Calu3 (cell line): ENCODE data around the gene DLX3. TPM values are rescaled to one million over a fixed set of nuclear protein-coding genes. Genes with fewer than 3 reads are reported as not detected.
"Not testable (repeated sequence)": the region's sequence is repeated elsewhere in the genome, so short reads cannot be mapped to it uniquely, and the experiment has no call there.

Source experiments
- Bru-seq: library from RNA; stranded (reverse); fragments of 400-500 nt; gene quantifications from one replicate; lab custom pipeline; 2021; lab: Mats Ljungman, UMichigan
- BruChase-seq, 2 experiments: library from RNA; stranded (reverse); fragments of 400-500 nt; gene quantifications; one replicate each; lab custom pipeline; 2021; lab: Mats Ljungman, UMichigan
- BruUV-seq: library from RNA; stranded (reverse); fragments of 400-500 nt; replicated peaks from 2 replicates; lab custom pipeline; 2021; lab: Mats Ljungman, UMichigan
- CTCF ChIA-PET: fragments of 300-600 bp; sonication (Branson Sonifier 250); formaldehyde crosslinking; loops from one replicate; lab custom pipeline; 2022; ENCODE audit warnings: antibody characterized with exemption; lab: Charles Lee
- DNase-seq: peaks from one replicate; pipeline ENCODE4 v3.0.0; 2022
- H3K27ac Mint-ChIP-seq: one replicate; pipeline ENCODE4 v1.8.0; 2022; ENCODE audit warnings: mixed read lengths; ENCODE audit not compliant: unreplicated experiment
- H3K27me3 Mint-ChIP-seq: one replicate; pipeline ENCODE4 v1.8.0; 2022; ENCODE audit warnings: mixed read lengths; ENCODE audit not compliant: unreplicated experiment
- H3K36me3 Mint-ChIP-seq: one replicate; pipeline ENCODE4 v1.8.0; 2022; ENCODE audit warnings: mild to moderate bottlenecking, moderate library complexity, mixed read lengths; ENCODE audit not compliant: insufficient read depth, unreplicated experiment
- H3K4me1 Mint-ChIP-seq: one replicate; pipeline ENCODE4 v1.8.0; 2022; ENCODE audit warnings: mild to moderate bottlenecking, low read depth, mixed read lengths; ENCODE audit not compliant: unreplicated experiment
- H3K4me3 Mint-ChIP-seq: one replicate; pipeline ENCODE4 v1.8.0; 2022; ENCODE audit warnings: mild to moderate bottlenecking, low read depth, moderate library complexity, mixed read lengths; ENCODE audit not compliant: unreplicated experiment
- H3K9me3 Mint-ChIP-seq: one replicate; pipeline ENCODE4 v1.8.0; 2022; ENCODE audit warnings: low read depth, mixed read lengths; ENCODE audit not compliant: unreplicated experiment
- intact Hi-C: fragments of 100-400 bp; cut with micrococcal nuclease; formaldehyde crosslinking; loops from one replicate; pipeline ENCODE4 v1.10.0; 2022; ENCODE audit not compliant: unreplicated experiment
- long read RNA-seq: library from polyadenylated mRNA; stranded (forward); transcript quantifications from one replicate; pipeline ENCODE4 v2.0.0, GENCODE V29; 2022
- total RNA-seq: library from RNA; stranded (reverse); gene quantifications from 2 replicates; pipeline ENCODE4 v1.2.3, GENCODE V29; 2022
- TF ChIP-seq, protein P1 (sequence below): fragments of 200-600 bp; IDR thresholded peaks from one replicate; pipeline ENCODE4 v1.8.0; 2022; ENCODE audit warnings: antibody characterized with exemption; ENCODE audit not compliant: unreplicated experiment

The DLX3 gene
- total RNA-seq (not detected in 2 replicates), Bru-seq, nascent RNA (not detected), BruChase-seq, experiment 1, labeled RNA remaining after a 6-hour chase (not detected), BruChase-seq, experiment 2, labeled RNA remaining after a 2-hour chase (not detected)
- long read RNA-seq = 0 reads

DNA sequence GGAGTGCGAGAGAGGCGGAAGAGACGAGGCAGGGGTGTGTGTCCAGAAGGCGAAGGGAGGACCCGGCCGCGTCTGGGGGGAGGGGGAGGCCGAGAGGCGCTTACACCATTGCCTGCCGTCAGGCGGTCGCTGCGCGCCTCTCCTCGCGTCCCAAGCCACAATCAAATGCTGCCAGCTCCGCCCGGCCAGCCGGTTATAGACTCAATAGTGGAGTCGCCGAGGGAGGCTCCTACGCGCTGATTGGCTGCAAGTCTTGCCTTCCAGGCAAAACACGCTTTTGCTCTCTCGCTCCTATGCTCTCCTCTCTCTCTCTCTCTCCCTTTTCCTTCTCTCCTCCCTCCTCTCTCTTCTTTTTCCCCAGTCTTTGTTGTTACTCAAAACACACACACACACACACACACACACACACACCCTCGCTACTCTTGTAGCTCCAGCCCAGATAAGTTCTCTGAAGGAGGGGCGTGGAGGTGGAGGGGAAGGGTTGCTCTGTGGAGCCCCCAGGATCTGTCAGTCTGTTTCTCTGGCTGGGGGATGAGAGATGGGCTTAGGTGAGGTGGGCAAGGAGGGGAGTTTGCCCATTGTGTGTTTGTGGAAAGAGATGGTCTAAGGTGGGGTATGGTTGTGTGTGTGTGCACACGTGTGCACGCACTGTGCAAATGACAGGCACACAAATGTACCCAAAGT lies at the start of gene DLX3:
DLX3 (minus strand) TSS at position 170 of the 684 bp plus-strand sequence. CDS start 226 bp downstream, outside the sequence.
- Mint-ChIP-seq H3K4me1 (peaks cover 33% of the 10 kb centered on the region), H3K4me3 (peak within 1 kb of the TSS; percentile 57), H3K9me3 (no peaks in the 10 kb centered on the region), H3K36me3 (peaks cover 12% of the 10 kb centered on the region), H3K27me3 (peaks cover 84% of the 10 kb centered on the region), H3K27ac (peak within 1 kb of the TSS; percentile 2)
- intact Hi-C loops = loop anchor here (1.0 to 5.0 kb wide), 4 partner anchors 43 to 428 kb away; partner anchors contain the start of gene SLC35B1
- DNase-seq = peak; percentile 83
- TF ChIP-seq, protein P1, sequence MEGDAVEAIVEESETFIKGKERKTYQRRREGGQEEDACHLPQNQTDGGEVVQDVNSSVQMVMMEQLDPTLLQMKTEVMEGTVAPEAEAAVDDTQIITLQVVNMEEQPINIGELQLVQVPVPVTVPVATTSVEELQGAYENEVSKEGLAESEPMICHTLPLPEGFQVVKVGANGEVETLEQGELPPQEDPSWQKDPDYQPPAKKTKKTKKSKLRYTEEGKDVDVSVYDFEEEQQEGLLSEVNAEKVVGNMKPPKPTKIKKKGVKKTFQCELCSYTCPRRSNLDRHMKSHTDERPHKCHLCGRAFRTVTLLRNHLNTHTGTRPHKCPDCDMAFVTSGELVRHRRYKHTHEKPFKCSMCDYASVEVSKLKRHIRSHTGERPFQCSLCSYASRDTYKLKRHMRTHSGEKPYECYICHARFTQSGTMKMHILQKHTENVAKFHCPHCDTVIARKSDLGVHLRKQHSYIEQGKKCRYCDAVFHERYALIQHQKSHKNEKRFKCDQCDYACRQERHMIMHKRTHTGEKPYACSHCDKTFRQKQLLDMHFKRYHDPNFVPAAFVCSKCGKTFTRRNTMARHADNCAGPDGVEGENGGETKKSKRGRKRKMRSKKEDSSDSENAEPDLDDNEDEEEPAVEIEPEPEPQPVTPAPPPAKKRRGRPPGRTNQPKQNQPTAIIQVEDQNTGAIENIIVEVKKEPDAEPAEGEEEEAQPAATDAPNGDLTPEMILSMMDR = no peak
- BruUV-seq = no TSS peak
- CTCF ChIA-PET = interaction anchor here (0.6 to 5.9 kb wide), 18 partner anchors 11 to 314 kb away, joined by 3 to 123 read pairs (median 4); no protein-coding TSS in a partner anchor

DNA sequence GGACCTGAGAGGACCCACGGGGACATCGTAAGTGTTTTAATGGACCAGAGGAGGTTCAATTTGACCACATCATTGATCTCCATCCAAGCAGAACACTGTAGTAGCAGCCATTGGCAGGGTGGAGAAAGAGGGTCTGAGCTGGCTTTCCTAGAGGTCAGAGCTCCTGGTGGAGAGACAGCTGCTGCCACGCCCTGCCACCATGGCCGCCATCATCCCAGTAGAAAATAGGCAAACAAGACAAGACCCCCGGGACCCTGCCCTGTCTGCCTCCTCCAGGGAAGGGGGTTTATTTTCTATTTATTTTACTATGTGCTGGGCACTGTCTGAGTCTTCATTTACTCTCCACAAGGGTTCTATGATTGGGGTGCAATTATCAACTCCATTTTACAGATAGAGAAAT lies 49.5 kb upstream of the DLX3 start:
- Mint-ChIP-seq H3K9me3 (peaks cover 3% of the 10 kb centered on the region), H3K27ac (peak overlapping the region; percentile 27), H3K4me1 (peaks cover 70% of the 10 kb centered on the region), H3K27me3 (no peaks in the 10 kb centered on the region), H3K4me3 (no peak overlapping the region), H3K36me3 (peaks cover 32% of the 10 kb centered on the region)
- CTCF ChIA-PET = interaction anchor here (0.6 to 1.9 kb wide), 3 partner anchors 15 to 41 kb away, joined by 3 to 11 read pairs (median 3); no protein-coding TSS in a partner anchor
- BruUV-seq = no TSS peak
- no peak for DNase-seq
- intact Hi-C loops = no loop called here
- TF ChIP-seq, protein P1 = no peak

DNA sequence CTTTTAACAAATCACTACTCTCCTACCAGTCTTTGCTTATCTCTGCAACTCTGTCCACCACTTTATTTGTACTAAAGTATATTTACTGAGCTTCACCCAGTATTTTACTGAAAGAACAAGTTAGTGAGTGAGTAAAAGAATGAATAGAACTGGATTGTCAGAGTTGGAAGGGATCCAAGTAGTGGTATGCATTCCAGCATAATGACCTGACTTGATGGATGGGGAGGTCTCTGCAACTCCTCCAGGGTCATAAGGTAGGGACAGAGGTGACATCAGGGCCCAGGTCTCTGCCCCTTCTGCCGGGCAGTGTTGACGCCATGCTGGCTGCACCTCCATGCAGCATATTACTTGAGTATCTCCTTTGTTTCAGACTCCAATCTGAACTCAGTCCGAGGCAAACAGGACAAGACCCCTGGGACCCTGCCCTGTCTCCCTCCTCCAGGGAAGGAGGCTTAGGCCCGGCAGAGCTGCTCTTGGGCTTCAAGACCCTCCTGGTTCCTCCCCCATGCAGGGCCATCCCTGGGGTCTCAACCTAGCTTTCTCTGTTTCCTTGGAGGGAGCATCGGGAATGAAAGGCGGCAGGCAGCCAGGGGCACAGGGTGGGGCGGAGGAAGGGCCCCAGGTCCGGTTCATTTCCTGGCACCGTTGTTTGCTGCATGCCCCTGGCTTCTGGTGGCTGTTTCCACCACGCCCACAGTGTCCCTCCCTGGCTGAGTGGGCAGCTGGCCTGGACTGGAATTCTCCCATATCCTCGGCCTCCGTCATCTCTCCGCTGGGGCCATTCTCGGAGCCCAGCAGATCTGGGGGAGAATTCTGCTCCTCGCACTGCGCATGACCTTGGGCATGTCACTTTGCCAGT lies 48.5 kb upstream of the DLX3 start:
- TF ChIP-seq, protein P1 = no peak
- H3K4me3 Mint-ChIP-seq = peak overlapping the region; percentile 15
- peaks cover 63% of the 10 kb centered on the region for H3K4me1 Mint-ChIP-seq
- peak; percentile 79 for DNase-seq
- H3K27ac Mint-ChIP-seq = peak overlapping the region; percentile 27
- intact Hi-C loops = no loop called here
- CTCF ChIA-PET = interaction anchor here (0.5 to 1.9 kb wide), 7 partner anchors 9 to 84 kb away, joined by 3 to 11 read pairs (median 3); partner anchors contain the start of gene ITGA3
- H3K9me3 Mint-ChIP-seq = no peaks in the 10 kb centered on the region
- H3K36me3 Mint-ChIP-seq = peaks cover 22% of the 10 kb centered on the region
- BruUV-seq = no TSS peak
- H3K27me3 Mint-ChIP-seq = no peaks in the 10 kb centered on the region

DNA sequence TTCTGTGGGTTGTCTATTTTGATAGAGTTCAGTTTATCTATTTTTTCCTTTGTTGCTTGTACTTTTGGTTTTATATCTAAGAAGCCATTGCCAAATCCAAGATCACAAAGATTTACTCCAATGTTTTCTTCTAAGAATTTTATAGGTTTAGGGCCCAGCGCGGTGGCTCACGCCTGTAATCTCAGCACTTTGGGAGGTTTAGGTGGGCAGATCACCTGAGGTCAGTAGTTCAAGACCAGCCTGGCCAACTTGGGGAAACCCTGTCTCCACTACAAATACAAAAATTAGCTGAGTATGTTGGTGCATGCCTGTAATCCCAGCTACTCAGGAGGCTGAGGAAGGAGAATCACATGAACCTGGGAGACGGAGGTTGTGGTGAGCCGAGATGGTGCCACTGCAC lies 47.2 kb upstream of the DLX3 start:
- TF ChIP-seq, protein P1 = no peak
- no peaks in the 10 kb centered on the region for H3K27me3 Mint-ChIP-seq
- no peak overlapping the region for H3K4me3 Mint-ChIP-seq
- DNase-seq = no peak
- H3K9me3 Mint-ChIP-seq = no peaks in the 10 kb centered on the region
- no peak overlapping the region for H3K27ac Mint-ChIP-seq
- intact Hi-C loops = no loop called here
- CTCF ChIA-PET = interaction anchor here (1.9 kb wide), 1 partner anchor 14 kb away, joined by 11 read pairs; no protein-coding TSS in a partner anchor
- H3K4me1 Mint-ChIP-seq = peaks cover 63% of the 10 kb centered on the region
- BruUV-seq = no TSS peak
- H3K36me3 Mint-ChIP-seq = peaks cover 16% of the 10 kb centered on the region

DNA sequence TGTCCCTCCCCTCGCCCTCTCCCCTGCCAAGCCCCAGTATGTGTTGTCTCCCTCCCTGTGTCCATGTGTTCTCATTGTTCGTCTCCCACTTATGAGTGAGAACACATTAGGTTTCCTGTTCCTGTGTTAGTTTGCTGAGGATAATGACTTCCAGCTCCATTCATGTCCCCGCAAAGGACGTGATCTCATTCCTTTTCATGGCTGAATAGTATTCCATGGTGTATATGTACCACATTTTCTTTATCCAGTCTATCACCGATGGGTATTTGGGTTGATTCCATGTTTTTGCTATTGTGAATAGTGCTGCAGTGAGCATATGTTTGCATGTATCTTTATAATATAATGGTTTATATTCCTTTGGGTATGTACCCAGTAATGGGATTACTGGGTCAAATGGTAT lies 45.5 kb upstream of the DLX3 start:
- intact Hi-C loops, H3K4me3 Mint-ChIP-seq, H3K9me3 Mint-ChIP-seq, BruUV-seq, H3K27me3 Mint-ChIP-seq, H3K27ac Mint-ChIP-seq, H3K36me3 Mint-ChIP-seq, DNase-seq: not testable (repeated sequence)
- peaks cover 61% of the 10 kb centered on the region for H3K4me1 Mint-ChIP-seq
- CTCF ChIA-PET = interaction anchor here (1.6 kb wide), 1 partner anchor 9 kb away, joined by 4 read pairs; no protein-coding TSS in a partner anchor
